Panc1 (cell line): ENCODE measurements around the gene GLIPR1L1.

Experiments
- POLR2AphosphoS5 ChIP-seq: IDR thresholded peaks from 2 replicates; pipeline ENCODE4 v1.6.1; 2012; ENCODE audit warnings: mild to moderate bottlenecking, low read depth, low read length, moderate library complexity
- TF ChIP-seq, protein P1 (sequence below): fragments of 450-650 bp; IDR thresholded peaks from 2 replicates; pipeline ENCODE4 v1.5.1; 2017; ENCODE audit warnings: mild to moderate bottlenecking
- TF ChIP-seq, protein P2 (sequence below), 2 experiments: IDR thresholded peaks; 2 replicates each; pipeline ENCODE4 v1.6.1; 2011 to 2012; ENCODE audit warnings: low read depth in 2 of 2, control low read depth in 1 of 2, low read length in 1 of 2, mild to moderate bottlenecking in 1 of 2, moderate library complexity in 1 of 2; ENCODE audit not compliant: insufficient read depth in 1 of 2

DNA sequence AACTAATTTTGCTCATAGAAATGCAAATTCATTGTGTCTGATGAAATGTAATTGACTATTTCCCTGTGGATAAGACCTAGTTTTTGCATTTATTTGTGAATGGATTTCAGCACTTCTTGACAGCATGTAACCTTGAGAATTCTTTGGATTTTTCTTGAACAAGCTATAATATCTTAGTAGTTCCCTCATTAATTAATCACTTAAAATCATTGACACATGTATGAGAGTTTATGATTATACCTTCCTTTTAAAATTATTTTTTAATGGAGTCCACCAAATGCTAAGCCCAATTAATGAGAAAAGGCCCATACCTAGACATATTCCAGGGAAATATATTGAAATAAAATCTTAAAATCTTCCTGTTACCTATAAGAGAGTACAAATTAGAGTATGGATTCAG, 73.2 kb downstream of the GLIPR1L1 start:
- no peak for TF ChIP-seq POLR2AphosphoS5
- TF ChIP-seq, protein P1, sequence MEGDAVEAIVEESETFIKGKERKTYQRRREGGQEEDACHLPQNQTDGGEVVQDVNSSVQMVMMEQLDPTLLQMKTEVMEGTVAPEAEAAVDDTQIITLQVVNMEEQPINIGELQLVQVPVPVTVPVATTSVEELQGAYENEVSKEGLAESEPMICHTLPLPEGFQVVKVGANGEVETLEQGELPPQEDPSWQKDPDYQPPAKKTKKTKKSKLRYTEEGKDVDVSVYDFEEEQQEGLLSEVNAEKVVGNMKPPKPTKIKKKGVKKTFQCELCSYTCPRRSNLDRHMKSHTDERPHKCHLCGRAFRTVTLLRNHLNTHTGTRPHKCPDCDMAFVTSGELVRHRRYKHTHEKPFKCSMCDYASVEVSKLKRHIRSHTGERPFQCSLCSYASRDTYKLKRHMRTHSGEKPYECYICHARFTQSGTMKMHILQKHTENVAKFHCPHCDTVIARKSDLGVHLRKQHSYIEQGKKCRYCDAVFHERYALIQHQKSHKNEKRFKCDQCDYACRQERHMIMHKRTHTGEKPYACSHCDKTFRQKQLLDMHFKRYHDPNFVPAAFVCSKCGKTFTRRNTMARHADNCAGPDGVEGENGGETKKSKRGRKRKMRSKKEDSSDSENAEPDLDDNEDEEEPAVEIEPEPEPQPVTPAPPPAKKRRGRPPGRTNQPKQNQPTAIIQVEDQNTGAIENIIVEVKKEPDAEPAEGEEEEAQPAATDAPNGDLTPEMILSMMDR = no peak
- TF ChIP-seq, protein P2, sequence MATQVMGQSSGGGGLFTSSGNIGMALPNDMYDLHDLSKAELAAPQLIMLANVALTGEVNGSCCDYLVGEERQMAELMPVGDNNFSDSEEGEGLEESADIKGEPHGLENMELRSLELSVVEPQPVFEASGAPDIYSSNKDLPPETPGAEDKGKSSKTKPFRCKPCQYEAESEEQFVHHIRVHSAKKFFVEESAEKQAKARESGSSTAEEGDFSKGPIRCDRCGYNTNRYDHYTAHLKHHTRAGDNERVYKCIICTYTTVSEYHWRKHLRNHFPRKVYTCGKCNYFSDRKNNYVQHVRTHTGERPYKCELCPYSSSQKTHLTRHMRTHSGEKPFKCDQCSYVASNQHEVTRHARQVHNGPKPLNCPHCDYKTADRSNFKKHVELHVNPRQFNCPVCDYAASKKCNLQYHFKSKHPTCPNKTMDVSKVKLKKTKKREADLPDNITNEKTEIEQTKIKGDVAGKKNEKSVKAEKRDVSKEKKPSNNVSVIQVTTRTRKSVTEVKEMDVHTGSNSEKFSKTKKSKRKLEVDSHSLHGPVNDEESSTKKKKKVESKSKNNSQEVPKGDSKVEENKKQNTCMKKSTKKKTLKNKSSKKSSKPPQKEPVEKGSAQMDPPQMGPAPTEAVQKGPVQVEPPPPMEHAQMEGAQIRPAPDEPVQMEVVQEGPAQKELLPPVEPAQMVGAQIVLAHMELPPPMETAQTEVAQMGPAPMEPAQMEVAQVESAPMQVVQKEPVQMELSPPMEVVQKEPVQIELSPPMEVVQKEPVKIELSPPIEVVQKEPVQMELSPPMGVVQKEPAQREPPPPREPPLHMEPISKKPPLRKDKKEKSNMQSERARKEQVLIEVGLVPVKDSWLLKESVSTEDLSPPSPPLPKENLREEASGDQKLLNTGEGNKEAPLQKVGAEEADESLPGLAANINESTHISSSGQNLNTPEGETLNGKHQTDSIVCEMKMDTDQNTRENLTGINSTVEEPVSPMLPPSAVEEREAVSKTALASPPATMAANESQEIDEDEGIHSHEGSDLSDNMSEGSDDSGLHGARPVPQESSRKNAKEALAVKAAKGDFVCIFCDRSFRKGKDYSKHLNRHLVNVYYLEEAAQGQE (IDR thresholded peaks at IDR 0.05; ENCODE audit: insufficient read depth in 1 of 2, low read depth in 2 of 2, low read length in 1 of 2) = no peak
